ENCODE measurements around the gene STXBP3. TPM values are rescaled to one million over a fixed set of nuclear protein-coding genes. Genes with fewer than 3 reads are reported as not detected.

Gene STXBP3
- total and polyA plus RNA-seq, 2 of the 8 experiments (the other 6 are each of a cell fraction or from before 2014, with no cell fraction given) = 6.0 to 38.5 TPM

DNA sequence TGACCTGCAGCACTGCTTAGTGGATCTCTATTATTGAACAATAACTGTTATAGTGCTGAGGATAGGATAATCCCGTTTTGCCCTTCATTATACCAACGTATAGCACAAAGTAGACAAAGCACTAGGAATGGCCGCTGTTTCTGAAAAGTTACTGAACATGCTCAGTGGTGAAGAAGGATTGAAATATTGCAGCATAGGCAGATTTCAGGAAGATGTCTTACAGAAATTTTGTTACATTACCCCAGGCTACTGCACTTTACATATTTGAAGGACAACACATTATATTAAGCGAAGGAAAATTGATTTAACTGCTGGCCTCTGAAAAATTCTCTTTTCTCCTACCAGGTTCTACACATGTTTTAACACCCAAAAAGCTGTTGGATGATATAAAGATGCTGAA lies 62.0 kb downstream of the STXBP3 start:
- Histone ChIP-seq H4K20me1 (replicated peaks in 1 of 2; ENCODE audit: control insufficient read depth in 1 of 2, insufficient read depth in 2 of 2, low read length in 2 of 2) (no peaks in the 10 kb centered on the region), H3K4me2 (ENCODE audit: insufficient read depth in 1 of 2, low read depth in 2 of 2, low read length in 2 of 2) (no peak overlapping the region), H3K4me1 (replicated peaks in 1 of 4; ENCODE audit: control insufficient read depth in 3 of 4, insufficient read depth in 4 of 4, low read length in 3 of 4) (no peaks in the 10 kb centered on the region), H2BK120ac (replicated peaks; ENCODE audit: low read depth, low read length) (no peak overlapping the region), H2BK20ac (ENCODE audit: low read length) (no peak overlapping the region), H3K23ac (ENCODE audit: insufficient read length) (no peak overlapping the region), H3K4me3 (ENCODE audit: extremely low read depth in 1 of 4, insufficient read depth in 2 of 4, low read depth in 3 of 4, low read length in 4 of 4) (no peak overlapping the region), H2BK12ac (ENCODE audit: low read depth, low read length) (no peak overlapping the region), H3K27ac (ENCODE audit: low read depth, low read length) (no peak overlapping the region), H3K27me3 (replicated peaks in 1 of 4; ENCODE audit: control insufficient read depth in 3 of 4, extremely low read depth in 1 of 4, insufficient read depth in 3 of 4, low read length in 3 of 4) (no peaks in the 10 kb centered on the region), H2BK5ac (ENCODE audit: low read depth, low read length) (no peak overlapping the region), H3K9ac (replicated peaks in 1 of 4; ENCODE audit: extremely low read depth in 1 of 4, low read depth in 3 of 4, low read length in 3 of 4) (no peak overlapping the region), H2AK5ac (ENCODE audit: low read depth, low read length) (no peak overlapping the region), H4K5ac (ENCODE audit: insufficient read length, low read depth, low read length) (no peak overlapping the region), H3K56ac (replicated peaks; ENCODE audit: insufficient read length, low read depth, low read length) (no peak overlapping the region), H3K36me3 (ENCODE audit: control insufficient read depth in 2 of 4, insufficient read depth in 4 of 4, low read length in 3 of 4) (peaks cover 0 to 8% (median 1%) of the 10 kb centered on the region in 4 experiments; a peak in 4 of 8 replicates), H2AFZ (ENCODE audit: low read length) (no peak overlapping the region), H4K91ac (replicated peaks; ENCODE audit: insufficient read length, low read length) (no peak overlapping the region), H3K14ac (ENCODE audit: insufficient read length) (no peak overlapping the region), H3K4ac (replicated peaks; ENCODE audit: insufficient read length, low read depth, low read length) (no peak overlapping the region), H3K79me1 (ENCODE audit: low read depth, low read length) (no peaks in the 10 kb centered on the region), H3K23me2 (ENCODE audit: low read depth, low read length) (no peaks in the 10 kb centered on the region), H2BK15ac (ENCODE audit: low read length) (no peak overlapping the region), H3K79me2 (ENCODE audit: control insufficient read depth in 1 of 2, insufficient read depth in 2 of 2, low read length in 2 of 2) (no peaks in the 10 kb centered on the region), H3K9me3 (ENCODE audit: insufficient read depth in 2 of 2, low read depth in 1 of 2, low read length in 1 of 2) (no peaks in the 10 kb centered on the region), H3K18ac (ENCODE audit: extremely low read depth, low read length) (no peak overlapping the region), H4K8ac (ENCODE audit: extremely low read depth, insufficient read depth, low read length) (no peak overlapping the region)
- 90% methylated on average over 4 of the region's 4 CpGs; no CpG with 5 or more reads in 1 of the 2 experiments for WGBS, 2 experiments (ENCODE audit: extremely low coverage in 1 of 2, insufficient coverage in 1 of 2, insufficient read length in 1 of 2, insufficient replicate concordance in 2 of 2, low coverage in 1 of 2, low lambda C conversion rate in 2 of 2, missing lambda C conversion rate in 1 of 2)
- POLR2A ChIA-PET (ENCODE audit: partially characterized antibody) = no interaction called here
- TF ChIP-seq BCL11A (IDR thresholded peaks at IDR 0.05; ENCODE audit: low read depth in 2 of 2, low read length in 2 of 2) = no peak
- no peak for TF ChIP-seq SUZ12 (IDR thresholded peaks at IDR 0.05; ENCODE audit: low read length)
- TF ChIP-seq, protein P1, sequence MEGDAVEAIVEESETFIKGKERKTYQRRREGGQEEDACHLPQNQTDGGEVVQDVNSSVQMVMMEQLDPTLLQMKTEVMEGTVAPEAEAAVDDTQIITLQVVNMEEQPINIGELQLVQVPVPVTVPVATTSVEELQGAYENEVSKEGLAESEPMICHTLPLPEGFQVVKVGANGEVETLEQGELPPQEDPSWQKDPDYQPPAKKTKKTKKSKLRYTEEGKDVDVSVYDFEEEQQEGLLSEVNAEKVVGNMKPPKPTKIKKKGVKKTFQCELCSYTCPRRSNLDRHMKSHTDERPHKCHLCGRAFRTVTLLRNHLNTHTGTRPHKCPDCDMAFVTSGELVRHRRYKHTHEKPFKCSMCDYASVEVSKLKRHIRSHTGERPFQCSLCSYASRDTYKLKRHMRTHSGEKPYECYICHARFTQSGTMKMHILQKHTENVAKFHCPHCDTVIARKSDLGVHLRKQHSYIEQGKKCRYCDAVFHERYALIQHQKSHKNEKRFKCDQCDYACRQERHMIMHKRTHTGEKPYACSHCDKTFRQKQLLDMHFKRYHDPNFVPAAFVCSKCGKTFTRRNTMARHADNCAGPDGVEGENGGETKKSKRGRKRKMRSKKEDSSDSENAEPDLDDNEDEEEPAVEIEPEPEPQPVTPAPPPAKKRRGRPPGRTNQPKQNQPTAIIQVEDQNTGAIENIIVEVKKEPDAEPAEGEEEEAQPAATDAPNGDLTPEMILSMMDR (IDR thresholded peaks at IDR 0.05; ENCODE audit: control extremely low read depth in 1 of 3, insufficient read depth in 1 of 3, low read depth in 1 of 3, low read length in 3 of 3) = no peak
- TF ChIP-seq YY1 (IDR thresholded peaks at IDR 0.05; ENCODE audit: low read depth, low read length) = no peak
- no peak for TF ChIP-seq RAD21 (IDR thresholded peaks at IDR 0.05 in 1 of 2, conservative IDR thresholded peaks at IDR 0.05 in 1 of 2; ENCODE audit: low read depth in 2 of 2, low read length in 2 of 2)
- TF ChIP-seq POLR2A (IDR thresholded peaks at IDR 0.05; ENCODE audit: control extremely low read depth in 1 of 2, low read depth in 2 of 2, low read length in 2 of 2) = no peak
- no peak for TF ChIP-seq POLR2AphosphoS5 (IDR thresholded peaks at IDR 0.05; ENCODE audit: low read depth, low read length)
- no peak for TF ChIP-seq RBBP5 (IDR thresholded peaks at IDR 0.05; ENCODE audit: borderline replicate concordance, low read depth, low read length)
- no peak for TF ChIP-seq CEBPB (IDR thresholded peaks at IDR 0.05; ENCODE audit: low read depth, low read length)
- no peak for TF ChIP-seq KDM5A (IDR thresholded peaks at IDR 0.05; ENCODE audit: low read length)
- TF ChIP-seq SRF (IDR thresholded peaks at IDR 0.05; ENCODE audit: low read depth, low read length) = no peak
- DNase-seq (ENCODE audit: low read depth in 1 of 2, low spot score in 2 of 2) = no peak
- FAIRE-seq = no peak
- CTCF ChIA-PET (ENCODE audit: partially characterized antibody) = no interaction called here
